Measurements from ENCODE around the gene IQCF2. TPM values are rescaled to one million over a fixed set of nuclear protein-coding genes. Genes with fewer than 3 reads are reported as not detected.

Gene IQCF2
- total RNA-seq, 2 donors from 2014 or later = not detected

DNA sequence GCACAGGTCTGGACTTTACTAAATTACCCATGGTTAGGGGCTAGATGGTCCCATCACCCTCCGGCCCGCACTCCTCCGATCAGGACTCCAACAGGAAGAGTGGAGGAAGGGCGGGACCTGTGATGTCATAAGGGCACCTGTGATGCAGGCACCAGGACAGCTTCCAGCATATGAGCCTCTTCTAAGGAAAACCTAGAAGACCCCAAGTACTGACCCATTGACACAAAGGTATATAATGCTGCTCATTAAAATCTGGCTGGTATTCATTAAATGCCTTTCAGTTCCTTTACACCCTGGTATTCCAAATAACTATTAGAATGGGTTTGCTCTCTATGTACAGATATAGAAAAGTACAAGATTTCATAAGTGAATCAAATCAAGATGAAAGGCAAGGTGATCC, 14.1 kb downstream of the IQCF2 start, which contains the start of gene IQCF5:
IQCF5 (minus strand) TSS at position 101 of the 400 bp plus-strand sequence; CDS start at position 31, 70 bp downstream.
- no peaks in the 10 kb centered on the region for H3K36me3 ChIP-seq
- no peaks in the 10 kb centered on the region for H3K27me3 ChIP-seq (replicated peaks; ENCODE audit: insufficient read depth)
- no peak for ATAC-seq (ENCODE audit: insufficient number of reproducible peaks, low FRiP score, low read depth)
- no peaks in the 10 kb centered on the region for H3K9me3 ChIP-seq
- H3K4me3 ChIP-seq = no peak within 1 kb of the TSS
- no peak for DNase-seq (ENCODE audit: low spot score)
- H3K4me1 ChIP-seq (ENCODE audit: control insufficient read depth in 1 of 2, low read depth in 2 of 2) = no peaks in the 10 kb centered on the region
- H3K27ac ChIP-seq = no peak within 1 kb of the TSS
- TF ChIP-seq CTCF (IDR thresholded peaks at IDR 0.05) = no peak

GRCh38 chr3:51876186-51876585, 14.8 kb downstream of the IQCF2 start:
- H3K4me1 ChIP-seq (ENCODE audit: control insufficient read depth in 1 of 2, low read depth in 2 of 2) = no peaks in the 10 kb centered on the region
- no peaks in the 10 kb centered on the region for H3K36me3 ChIP-seq
- no peaks in the 10 kb centered on the region for H3K9me3 ChIP-seq
- no peaks in the 10 kb centered on the region for H3K27me3 ChIP-seq (replicated peaks; ENCODE audit: insufficient read depth)
- no peak overlapping the region for H3K4me3 ChIP-seq
- ATAC-seq (ENCODE audit: insufficient number of reproducible peaks, low FRiP score, low read depth) (no peak), DNase-seq (ENCODE audit: low spot score) (no peak)
- no peak for TF ChIP-seq CTCF (IDR thresholded peaks at IDR 0.05)
- no peak overlapping the region for H3K27ac ChIP-seq

GRCh38 chr3:51879937-51880336, 18.5 kb downstream of the IQCF2 start:
- DNase-seq (ENCODE audit: low spot score) (no peak), ATAC-seq (ENCODE audit: insufficient number of reproducible peaks, low FRiP score, low read depth) (no peak)
- Histone ChIP-seq H3K27me3 (replicated peaks; ENCODE audit: insufficient read depth) (no peaks in the 10 kb centered on the region), H3K4me3 (no peak overlapping the region), H3K27ac (no peak overlapping the region), H3K9me3 (no peaks in the 10 kb centered on the region), H3K4me1 (ENCODE audit: control insufficient read depth in 1 of 2, low read depth in 2 of 2) (no peaks in the 10 kb centered on the region), H3K36me3 (no peaks in the 10 kb centered on the region)
- TF ChIP-seq CTCF (IDR thresholded peaks at IDR 0.05) = no peak

DNA sequence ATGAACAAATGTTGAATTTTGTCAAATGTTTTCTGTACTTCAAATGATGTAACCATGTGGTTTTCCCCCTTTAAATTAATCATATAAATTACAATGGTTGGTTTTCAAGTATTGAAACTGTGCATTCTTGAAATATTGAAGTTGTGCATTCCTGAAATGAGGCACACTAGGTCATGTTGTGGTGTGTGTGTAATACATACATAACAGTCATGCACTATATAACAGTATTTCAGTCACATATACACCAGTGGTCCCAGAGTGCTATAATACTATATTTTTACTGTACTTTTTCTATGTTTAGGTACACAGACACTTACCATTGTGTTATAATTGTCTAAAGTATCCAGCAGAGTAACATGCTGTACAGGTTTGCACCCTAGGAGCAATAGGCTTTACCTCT, 25.0 kb downstream of the IQCF2 start:
- no peak for TF ChIP-seq CTCF (IDR thresholded peaks at IDR 0.05)
- no peaks in the 10 kb centered on the region for H3K9me3 ChIP-seq
- ATAC-seq (ENCODE audit: insufficient number of reproducible peaks, low FRiP score, low read depth) (no peak), DNase-seq (ENCODE audit: low spot score) (no peak)
- no peak overlapping the region for H3K4me3 ChIP-seq
- no peaks in the 10 kb centered on the region for H3K4me1 ChIP-seq (ENCODE audit: control insufficient read depth in 1 of 2, low read depth in 2 of 2)
- H3K27ac ChIP-seq = no peak overlapping the region
- H3K36me3 ChIP-seq = no peaks in the 10 kb centered on the region
- H3K27me3 ChIP-seq (replicated peaks; ENCODE audit: insufficient read depth) = no peaks in the 10 kb centered on the region

DNA sequence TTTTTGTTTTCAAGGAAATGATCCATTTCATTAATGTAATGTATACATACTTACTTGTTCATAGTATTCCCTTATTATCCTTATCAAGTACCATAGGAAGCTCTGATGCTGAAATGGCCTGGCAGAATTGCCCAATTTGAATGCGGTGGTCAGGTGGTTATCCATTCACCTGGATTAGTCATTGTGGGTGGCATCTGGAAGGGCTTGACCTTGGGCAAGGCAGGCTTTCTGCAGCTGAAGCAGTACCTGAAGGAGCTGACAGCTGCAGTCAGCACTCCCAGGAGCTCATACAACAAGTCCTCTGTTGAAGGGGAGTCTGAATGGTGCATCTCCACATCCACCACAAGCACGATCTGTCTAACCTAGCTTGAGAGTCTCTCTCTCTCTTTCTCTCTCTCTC, 26.2 kb downstream of the IQCF2 start:
- no peak overlapping the region for H3K27ac ChIP-seq
- H3K4me3 ChIP-seq = no peak overlapping the region
- no peaks in the 10 kb centered on the region for H3K4me1 ChIP-seq (ENCODE audit: control insufficient read depth in 1 of 2, low read depth in 2 of 2)
- TF ChIP-seq CTCF (IDR thresholded peaks at IDR 0.05) = no peak
- no peaks in the 10 kb centered on the region for H3K27me3 ChIP-seq (replicated peaks; ENCODE audit: insufficient read depth)
- DNase-seq (ENCODE audit: low spot score) = no peak
- ATAC-seq (ENCODE audit: insufficient number of reproducible peaks, low FRiP score, low read depth) = no peak
- no peaks in the 10 kb centered on the region for H3K9me3 ChIP-seq
- H3K36me3 ChIP-seq = no peaks in the 10 kb centered on the region
